IPS-NIHi7 (cell line): Measurements from ENCODE around the gene TMEM178A.

Experiments
- DNase-seq: peaks from one replicate; pipeline ENCODE4 v3.0.0; 2012; ENCODE audit warnings: mixed read lengths; ENCODE audit errors: extremely low spot score

The TMEM178A gene

DNA sequence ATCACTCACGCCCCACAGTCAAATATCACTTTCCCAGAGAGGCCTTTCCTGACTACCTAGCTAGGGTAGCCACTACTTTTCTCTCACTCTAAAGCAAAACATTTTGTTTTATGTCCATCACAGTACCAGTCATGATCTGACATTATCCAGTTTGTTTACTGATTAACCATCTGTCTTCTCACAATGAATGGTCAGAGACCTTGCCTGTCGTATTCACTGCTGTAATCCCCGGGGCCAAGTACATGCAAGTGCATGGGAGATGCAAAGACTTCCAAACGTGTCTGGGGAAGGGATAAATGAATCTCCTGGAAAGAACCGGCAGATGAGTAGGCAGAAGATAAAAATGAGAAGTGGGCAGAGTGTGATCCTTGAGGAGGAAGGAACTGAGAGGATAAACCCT lies 73.7 kb downstream of the TMEM178A start:
- no peak for DNase-seq

DNA sequence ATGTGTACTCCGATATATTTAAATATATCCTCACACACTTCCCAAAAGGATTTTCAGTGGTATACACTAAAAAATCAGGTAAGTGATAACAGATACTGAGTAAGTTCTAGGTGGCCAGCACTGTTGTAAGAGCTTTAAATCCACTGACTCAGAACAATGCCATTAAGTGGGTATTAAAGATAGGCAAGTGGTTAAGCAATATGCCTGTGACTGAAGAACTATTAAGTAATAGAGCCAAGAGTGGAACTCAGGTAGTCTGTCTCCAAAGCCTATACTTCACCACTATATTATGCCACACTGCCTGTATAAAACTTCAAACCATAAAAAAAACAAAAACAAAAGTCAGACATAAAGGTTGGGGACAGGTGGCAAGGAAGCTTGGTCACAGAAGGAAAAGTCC lies 76.2 kb downstream of the TMEM178A start:
- no peak for DNase-seq

DNA sequence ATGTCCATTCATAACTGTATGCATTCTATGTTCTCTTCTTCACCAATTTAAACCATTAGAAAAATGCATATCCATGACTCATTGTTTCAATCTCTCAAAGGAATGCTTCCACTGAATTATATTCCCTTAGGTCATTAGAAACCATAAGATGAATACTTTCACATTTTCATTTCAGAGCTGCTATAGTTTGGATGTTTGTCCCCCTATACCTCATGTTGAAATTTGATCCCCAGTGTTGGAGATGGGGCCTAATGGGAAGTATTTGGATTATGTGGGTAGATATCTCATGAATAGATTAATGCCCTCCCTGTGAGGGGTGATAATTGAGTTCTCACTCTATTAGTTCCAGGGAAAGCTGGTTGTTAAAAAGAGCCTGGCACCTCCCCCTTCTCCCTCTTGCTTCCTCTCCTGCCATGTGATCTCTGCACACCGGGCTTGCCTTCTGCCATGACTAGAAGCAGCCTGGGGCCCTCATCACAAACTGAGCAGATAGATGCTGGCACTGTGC lies 77.6 kb downstream of the TMEM178A start:
- DNase-seq: no peak

DNA sequence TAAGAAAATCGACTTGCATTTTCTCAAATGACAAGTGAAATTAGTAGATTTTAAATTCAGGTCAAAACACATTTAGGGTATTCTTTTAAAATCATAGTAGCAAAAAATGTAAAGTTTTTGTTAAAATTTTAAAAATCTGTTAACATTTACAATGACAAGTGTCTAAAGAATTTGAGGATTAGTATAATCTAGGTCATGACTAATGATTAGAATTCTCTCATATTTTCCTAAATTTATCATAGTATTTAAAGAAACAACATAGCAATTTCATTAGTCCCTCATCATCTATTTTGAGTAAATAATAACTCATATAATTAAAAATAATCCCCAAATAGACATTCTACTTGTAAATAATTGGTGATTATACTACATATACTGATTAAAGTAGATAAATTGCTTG lies 89.7 kb downstream of the TMEM178A start:
- DNase-seq: no peak

DNA sequence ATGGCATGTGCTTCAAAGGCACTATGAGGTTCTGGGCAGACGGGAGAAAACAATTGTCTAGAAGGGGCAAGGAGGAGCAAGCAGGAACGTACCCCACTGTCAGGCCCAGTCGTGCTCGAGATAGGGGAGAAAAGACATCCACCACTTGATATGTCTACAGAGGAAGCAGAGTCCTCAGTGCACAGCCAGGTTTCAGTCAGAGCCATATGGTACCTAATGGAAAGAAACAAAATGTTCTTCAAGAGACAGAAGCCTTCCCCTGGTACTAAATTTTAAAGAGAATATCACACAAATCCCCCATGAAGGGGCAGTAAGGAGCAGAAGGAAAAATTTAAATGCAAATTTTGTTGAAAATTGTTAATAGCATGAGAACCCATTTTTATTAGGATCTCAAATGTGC lies 91.4 kb downstream of the TMEM178A start:
- no peak for DNase-seq

DNA sequence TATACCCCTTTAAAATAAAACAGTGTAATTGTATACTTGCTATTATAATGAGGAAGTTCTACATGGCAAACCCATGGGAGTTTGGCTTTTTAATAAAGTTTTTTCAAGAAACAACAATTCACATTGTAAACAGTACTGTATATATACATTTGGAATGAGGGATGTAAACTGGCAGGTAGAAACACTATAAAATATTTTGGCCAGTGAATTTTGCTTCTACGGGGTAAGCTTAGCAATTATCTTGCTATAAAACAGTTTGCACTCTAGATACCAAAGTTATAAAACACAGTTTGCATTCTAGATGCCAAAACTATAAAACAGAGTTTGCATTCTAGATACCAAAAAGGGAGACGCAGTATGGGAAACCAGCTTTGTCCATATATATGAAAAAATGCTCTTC lies 96.7 kb downstream of the TMEM178A start:
- no peak for DNase-seq
